D721Med (cell line): ENCODE results near the gene MNAT1.

Experiments used
- DNase-seq: peaks from one replicate; pipeline ENCODE4 v3.0.0; 2011; ENCODE audit warnings: low spot score; ENCODE audit not compliant: insufficient read length
- FAIRE-seq: peaks from 2 replicates; lab custom pipeline; 2011; peaks lifted over from hg19 to GRCh38; lab: Jason Lieb, UNC
- CTCF ChIP-seq: IDR thresholded peaks from 2 replicates; pipeline ENCODE4 v1.5.1; 2012; ENCODE audit warnings: mild to moderate bottlenecking, control low read depth; ENCODE audit not compliant: insufficient read depth; ENCODE audit errors: missing control alignments

MNAT1 gene

DNA sequence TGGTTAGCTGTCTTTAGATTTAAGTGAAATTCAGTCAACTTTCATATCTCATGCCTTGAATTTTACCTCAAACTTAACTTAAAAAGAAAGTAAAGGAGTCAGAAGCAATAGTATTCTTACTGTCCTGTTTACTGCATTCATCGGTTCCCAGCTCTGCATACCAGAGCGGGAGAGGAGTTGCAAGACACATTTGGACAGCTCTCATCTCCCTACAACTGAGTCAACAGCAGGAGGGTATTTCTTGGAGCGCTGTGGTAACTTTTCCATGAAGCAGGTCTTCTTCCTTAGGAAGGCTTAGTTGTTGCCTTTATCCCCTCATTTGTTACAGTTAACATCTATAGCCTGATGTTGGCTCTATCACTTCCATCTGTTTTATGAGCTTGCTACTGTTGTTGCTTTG lies 181.2 kb downstream of the MNAT1 start:
- DNase-seq (no peak), FAIRE-seq (no peak)
- TF ChIP-seq CTCF, result no peak

DNA sequence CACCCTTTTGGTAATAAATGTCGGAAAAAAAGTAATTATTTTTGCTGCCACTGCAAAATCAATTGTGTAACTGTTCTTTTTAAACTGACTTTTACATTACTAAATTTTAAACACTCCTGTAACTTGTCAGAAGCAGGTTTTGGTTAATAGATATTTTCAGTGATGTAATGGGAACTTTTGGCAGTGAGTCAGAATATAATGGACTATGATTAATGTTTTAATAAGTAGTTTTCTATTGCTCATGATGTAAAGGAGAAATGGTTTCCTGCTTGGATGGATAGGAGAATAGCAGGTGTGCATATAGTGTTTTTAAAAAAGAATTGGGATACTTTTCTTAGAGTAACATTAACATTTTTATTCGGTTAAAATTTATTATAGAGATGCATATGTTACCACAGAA lies 187.5 kb downstream of the MNAT1 start:
- no peak for TF ChIP-seq CTCF
- no peak for FAIRE-seq
- no peak for DNase-seq

GRCh38 chr14:60925286-60925685 lies 190.7 kb downstream of the MNAT1 start:
- FAIRE-seq (no peak), DNase-seq (no peak)
- no peak for TF ChIP-seq CTCF

- no peak for TF ChIP-seq CTCF
- FAIRE-seq, result no peak
Measured at GRCh38 chr14:60926002-60926401, 191.4 kb downstream of the MNAT1 start.

GRCh38 chr14:60931218-60931617 lies 196.7 kb downstream of the MNAT1 start:
- no peak for TF ChIP-seq CTCF
- DNase-seq, result no peak
- no peak for FAIRE-seq

More at GRCh38 chr14:60926002-60926401, 191.4 kb downstream of the MNAT1 start:
- no peak for DNase-seq

DNA sequence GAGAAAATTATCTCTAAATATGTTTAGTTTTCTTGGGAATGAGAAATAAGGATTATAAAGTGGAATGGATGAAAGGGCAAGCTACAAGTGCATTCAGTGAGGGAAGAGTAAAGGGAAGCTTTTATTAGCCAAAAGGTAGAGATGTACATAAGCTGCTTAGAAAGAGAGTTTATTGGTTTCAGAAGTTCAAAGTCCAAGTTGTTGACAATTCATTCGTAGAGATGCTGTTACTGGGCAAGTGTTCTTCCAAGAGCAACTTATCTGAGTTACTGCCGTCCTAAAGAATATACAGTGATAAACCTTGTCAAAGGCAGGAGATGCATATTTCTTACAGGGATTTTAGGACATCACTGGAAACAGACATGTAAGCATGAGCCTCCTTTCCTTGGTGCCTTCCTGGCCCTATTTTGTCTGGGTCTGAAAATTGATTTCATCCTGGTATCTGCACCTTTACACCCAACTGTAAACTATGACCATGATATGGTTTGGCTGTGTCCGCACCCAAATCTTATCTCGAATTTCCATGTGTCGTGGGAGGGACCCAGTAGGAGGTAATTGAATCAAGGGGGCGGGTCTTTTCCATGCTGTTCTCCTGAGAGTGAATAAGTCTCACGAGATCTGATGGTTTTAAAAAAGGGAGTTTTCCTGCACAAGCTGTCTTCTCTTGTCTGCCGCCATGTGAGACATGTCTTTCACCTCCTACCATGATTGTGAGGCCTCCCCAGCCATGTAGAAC lies 199.5 kb downstream of the MNAT1 start:
- no peak for FAIRE-seq
- no peak for DNase-seq
- TF ChIP-seq CTCF, result no peak

- no peak for DNase-seq
- TF ChIP-seq CTCF, result no peak
- FAIRE-seq, result no peak
Measured at GRCh38 chr14:60935319-60935718, 200.8 kb downstream of the MNAT1 start.
